Chondrocyte (in vitro differentiated cells): ENCODE data around the gene PLXNA4. TPM values are rescaled to one million over a fixed set of nuclear protein-coding genes. Genes with fewer than 3 reads are reported as not detected.
A peak's percentile ranks its signal among the peaks of the same experiment; 100 is the strongest.

ENCODE experiments used
- DNase-seq: peaks from one replicate; pipeline ENCODE4 v3.0.0; 2021; ENCODE audit warnings: mixed read lengths, low spot score
- H3K27ac Mint-ChIP-seq: one replicate; pipeline ENCODE4 v1.8.0; 2021; ENCODE audit warnings: mild to moderate bottlenecking, moderate library complexity, mixed read lengths; ENCODE audit not compliant: unreplicated experiment
- H3K27me3 Mint-ChIP-seq: 2 replicates; pipeline ENCODE4 v1.8.0; 2021; ENCODE audit warnings: low read depth, mixed read lengths
- H3K36me3 Mint-ChIP-seq: 2 replicates; pipeline ENCODE4 v1.8.0; 2021; ENCODE audit warnings: low read depth, mixed read lengths
- H3K4me1 Mint-ChIP-seq: 2 replicates; pipeline ENCODE4 v1.8.0; 2021; ENCODE audit warnings: low read depth, mild to moderate bottlenecking, mixed read lengths
- H3K4me3 Mint-ChIP-seq: one replicate; pipeline ENCODE4 v1.8.0; 2021; ENCODE audit warnings: mild to moderate bottlenecking, moderate library complexity, mixed read lengths; ENCODE audit not compliant: unreplicated experiment
- H3K9me3 Mint-ChIP-seq: 2 replicates; pipeline ENCODE4 v1.8.0; 2021; ENCODE audit warnings: low read depth, mixed read lengths
- CTCF ChIP-seq: fragments of 200-600 bp; sonication (generic); IDR thresholded peaks from 2 replicates; pipeline ENCODE4 v1.5.0; 2021; ENCODE audit warnings: antibody characterized with exemption, mild to moderate bottlenecking, moderate library complexity
- total RNA-seq: library from RNA; stranded (reverse); gene quantifications from 3 replicates; pipeline ENCODE4 v1.2.1, GENCODE V29; 2021

PLXNA4 gene
- total RNA-seq, 1 donor from 2014 or later, result 11.3 TPM

GRCh38 chr7:132245539-132245938 is 330.7 kb downstream of the PLXNA4 start:
- DNase-seq, result no peak
- no peaks in the 10 kb centered on the region for H3K27me3 Mint-ChIP-seq
- no peak for TF ChIP-seq CTCF
- peaks cover 13% of the 10 kb centered on the region for H3K4me1 Mint-ChIP-seq
- H3K9me3 Mint-ChIP-seq, result peaks cover 10% of the 10 kb centered on the region
- H3K36me3 Mint-ChIP-seq, result peaks cover 2% of the 10 kb centered on the region
- no peak overlapping the region for H3K4me3 Mint-ChIP-seq
- H3K27ac Mint-ChIP-seq, result no peak overlapping the region

GRCh38 chr7:132244903-132245480 is 331.3 kb downstream of the PLXNA4 start:
- peaks cover 10% of the 10 kb centered on the region for H3K9me3 Mint-ChIP-seq

GRCh38 chr7:132243463-132243862 is 332.8 kb downstream of the PLXNA4 start:
- H3K9me3 Mint-ChIP-seq, result peaks cover 10% of the 10 kb centered on the region
- H3K4me1 Mint-ChIP-seq, result peaks cover 3% of the 10 kb centered on the region
- peaks cover 2% of the 10 kb centered on the region for H3K36me3 Mint-ChIP-seq
- no peak for TF ChIP-seq CTCF
- no peak overlapping the region for H3K4me3 Mint-ChIP-seq
- H3K27me3 Mint-ChIP-seq, result no peaks in the 10 kb centered on the region
- no peak for DNase-seq
- peak overlapping the region; percentile 86 for H3K27ac Mint-ChIP-seq

More at GRCh38 chr7:132244903-132245480, 331.3 kb downstream of the PLXNA4 start:
- Mint-ChIP-seq H3K4me3 (no peak overlapping the region), H3K36me3 (peaks cover 2% of the 10 kb centered on the region), H3K27me3 (no peaks in the 10 kb centered on the region), H3K27ac (no peak overlapping the region), H3K4me1 (peaks cover 8% of the 10 kb centered on the region)
- no peak for TF ChIP-seq CTCF
- DNase-seq, result no peak

GRCh38 chr7:132243051-132243450 is 333.2 kb downstream of the PLXNA4 start:
- Mint-ChIP-seq H3K36me3 (peaks cover 1% of the 10 kb centered on the region), H3K4me1 (peaks cover 3% of the 10 kb centered on the region), H3K27ac (peak overlapping the region; percentile 86), H3K27me3 (no peaks in the 10 kb centered on the region), H3K9me3 (peaks cover 10% of the 10 kb centered on the region), H3K4me3 (no peak overlapping the region)
- no peak for TF ChIP-seq CTCF
- DNase-seq, result no peak

GRCh38 chr7:132242192-132242812 is 334.0 kb downstream of the PLXNA4 start:
- no peak for TF ChIP-seq CTCF
- Mint-ChIP-seq H3K9me3 (peaks cover 10% of the 10 kb centered on the region), H3K27me3 (no peaks in the 10 kb centered on the region), H3K4me3 (no peak overlapping the region), H3K27ac (no peak overlapping the region), H3K4me1 (peaks cover 3% of the 10 kb centered on the region), H3K36me3 (peaks cover 5% of the 10 kb centered on the region)
- no peak for DNase-seq
